K562 (cell line): ENCODE measurements around the gene PTGER2. TPM values are rescaled to one million over a fixed set of nuclear protein-coding genes. Genes with fewer than 3 reads are reported as not detected.

Experiments
- ATAC-seq: fragments of 200-7000 bp; cut with Tn5 transposase; 3 replicates; pipeline ENCODE4 v1.9.1; 2020; ENCODE audit warnings: moderate library complexity
- BruUV-seq: library from RNA; stranded (reverse); fragments of 400-500 nt; replicated peaks from 2 replicates; lab custom pipeline; 2021; lab: Mats Ljungman, UMichigan
- CTCF ChIA-PET: fragments of 300-600 bp; formaldehyde crosslinking; extraction: SDS; loops from one replicate; lab custom pipeline; 2021; ENCODE audit warnings: low intra/inter-chr PET ratio; lab: Yijun Ruan, JAX
- POLR2A ChIA-PET: fragments of 300-600, 350-650 bp; sonication (Branson Sonifier 250); formaldehyde crosslinking; extraction: SDS; loops from one replicate; lab custom pipeline; 2021; ENCODE audit warnings: antibody characterized with exemption, inconsistent platforms; lab: Yijun Ruan, JAX
- DNase-seq, 4 experiments: peaks; one replicate each; pipeline versions ENCODE4 v3.0.0 to v3.0.0-alpha.2; 2011 to 2018; ENCODE audit warnings: low spot score in 3 of 4, mixed read lengths in 3 of 4; ENCODE audit errors: extremely low read depth in 1 of 4
- FAIRE-seq: peaks from 2 replicates; lab custom pipeline; 2011; peaks lifted over from hg19 to GRCh38; lab: Jason Lieb, UNC
- H2AFZ ChIP-seq: 2 replicates; pipeline ENCODE4 v1.6.0; 2011; ENCODE audit warnings: low read depth, low read length, control low read depth, inconsistent platforms
- H3K27ac ChIP-seq: fragments of 200-600 bp; 3 replicates; pipeline ENCODE4 v1.8.0; 2011; ENCODE audit warnings: low read depth, mild to moderate bottlenecking, control low read depth, inconsistent platforms, low read length, moderate library complexity, mixed read lengths; ENCODE audit errors: extremely low read depth
- H3K27me3 ChIP-seq, 2 experiments: fragments of 300-600 bp in 1 of 2; 2 replicates in 1 of 2; 3 replicates in 1 of 2; pipeline versions ENCODE4 v1.6.0 to v1.8.0; 2011; ENCODE audit warnings: inconsistent platforms in 2 of 2, low read length in 2 of 2, mild to moderate bottlenecking in 1 of 2, mixed read lengths in 1 of 2, moderate library complexity in 1 of 2; ENCODE audit not compliant: control insufficient read depth in 2 of 2, insufficient read depth in 2 of 2
- H3K36me3 ChIP-seq: fragments of 300-600 bp; 3 replicates; pipeline ENCODE4 v1.8.0; 2011; ENCODE audit warnings: mild to moderate bottlenecking, low read length, inconsistent platforms; ENCODE audit not compliant: control insufficient read depth, insufficient read depth
- H3K4me1 ChIP-seq, 2 experiments: fragments of 200-600 bp in 1 of 2; replicated peaks in 1 of 2; 2 replicates in 1 of 2; 3 replicates in 1 of 2; pipeline versions ENCODE4 v1.5.1 to v1.8.0; 2011; ENCODE audit warnings: inconsistent platforms in 2 of 2, low read length in 2 of 2, mild to moderate bottlenecking in 1 of 2, mixed read lengths in 1 of 2, moderate library complexity in 1 of 2; ENCODE audit not compliant: control insufficient read depth in 2 of 2, insufficient read depth in 2 of 2
- H3K4me2 ChIP-seq: 2 replicates; pipeline ENCODE4 v1.6.1; 2011; ENCODE audit warnings: low read length, control low read depth, inconsistent platforms, mixed read lengths; ENCODE audit not compliant: insufficient read depth
- H3K4me3 ChIP-seq: fragments of 200-600 bp; sonication (generic), shearing (Covaris generic); 2 replicates; pipeline ENCODE4 v1.5.1; 2016; ENCODE audit warnings: control low read depth, inconsistent platforms
- H3K79me2 ChIP-seq: fragments of 200-600 bp; 3 replicates; pipeline ENCODE4 v1.8.0; 2011; ENCODE audit warnings: low read length, inconsistent platforms; ENCODE audit not compliant: control insufficient read depth, insufficient read depth
- H3K9ac ChIP-seq, 2 experiments: 2 replicates each; pipeline versions ENCODE4 v1.6.0 to v1.6.1; 2011; ENCODE audit warnings: low read depth in 2 of 2, low read length in 2 of 2, control low read depth in 1 of 2, inconsistent platforms in 1 of 2, mild to moderate bottlenecking in 1 of 2, mixed read lengths in 1 of 2; ENCODE audit not compliant: insufficient read depth in 1 of 2
- H3K9me1 ChIP-seq: one replicate; pipeline ENCODE4 v1.6.0; 2011; ENCODE audit warnings: inconsistent platforms, mild to moderate bottlenecking, low read length, moderate library complexity; ENCODE audit not compliant: control insufficient read depth, insufficient read depth
- H3K9me3 ChIP-seq: replicated peaks from 2 replicates; pipeline ENCODE4 v1.5.1; 2011; ENCODE audit warnings: low read depth, low read length, inconsistent platforms; ENCODE audit not compliant: control insufficient read depth, insufficient read depth
- H4K20me1 ChIP-seq: replicated peaks from 2 replicates; pipeline ENCODE4 v1.6.1; 2011; ENCODE audit warnings: low read length, inconsistent platforms, mixed read lengths; ENCODE audit not compliant: control insufficient read depth, insufficient read depth
- CEBPB ChIP-seq: fragments of 450-650 bp; IDR thresholded peaks from 2 replicates; pipeline ENCODE4 v1.6.1; 2016; ENCODE audit warnings: missing genetic modification characterization, missing compliant biosample characterization
- TFAM ChIP-seq: fragments of 250-450 bp; sonication (Bioruptor Pico); conservative IDR thresholded peaks from 2 replicates; pipeline ENCODE4 v1.5.0; 2021; ENCODE audit warnings: mild to moderate bottlenecking, moderate library complexity
- ZNF282 ChIP-seq: sonication (generic); formaldehyde crosslinking; IDR thresholded peaks from 2 replicates; pipeline ENCODE4 v1.8.1; 2023; ENCODE audit warnings: missing genetic modification reagents
- ZNF384 ChIP-seq: IDR thresholded peaks from 2 replicates; pipeline ENCODE4 v1.6.1; 2012; ENCODE audit warnings: low read depth, low read length, improper control_type of control experiment
- WGBS: fragments of 100-300 bp; shearing (Covaris generic); methylation state at CpG from one replicate; pipeline ENCODE4 v1.1.6; 2016; ENCODE audit warnings: low coverage, mixed read lengths; ENCODE audit not compliant: insufficient coverage; ENCODE audit errors: missing lambda C conversion rate; 5-methylcytosine and 5-hydroxymethylcytosine counted together
- in situ Hi-C: fragments of 300-500 bp; cut with MboI; formaldehyde crosslinking; loops from 4 replicates; pipeline ENCODE4 v1.15.0; 2018; ENCODE audit warnings: inconsistent platforms, mixed read lengths
- intact Hi-C: fragments of 100-400 bp; cut with micrococcal nuclease; formaldehyde crosslinking; loops from 2 replicates; pipeline ENCODE4 v1.14.2; 2022
- polyA plus RNA-seq, 8 experiments: library from polyadenylated mRNA; depleted of rRNA in 4 of 8; stranded (reverse) in 5 of 8; unstranded in 3 of 8; fragments of >200 nt; fragmentation: Nextera tagmentation in 2 of 8; fragmentation: Illumina TruSeq in 1 of 8; extraction: Ambion mirVana in 2 of 8; extraction: Trizol in 1 of 8; gene quantifications; 2 replicates each; pipeline versions ENCODE4 v1.2.1 to v1.2.3, GENCODE V29; 2011 to 2014; ENCODE audit warnings: inconsistent platforms in 1 of 8, missing spikeins in 1 of 8
- total RNA-seq, 7 experiments: library from RNA; depleted of rRNA in 6 of 7; stranded (reverse); fragments of >200 nt in 6 of 7; fragmentation: Illumina TruSeq in 2 of 7; extraction: Trizol in 2 of 7; gene quantifications; 2 replicates each; pipeline versions ENCODE4 v1.2.1 to v1.2.3, GENCODE V29; 2011 to 2021; ENCODE audit warnings: low replicate concordance in 1 of 7
- TF ChIP-seq, protein P1 (sequence below): fragments of 450-650 bp; IDR thresholded peaks from 2 replicates; pipeline ENCODE4 v1.6.1; 2017; ENCODE audit warnings: mild to moderate bottlenecking, moderate library complexity
- TF ChIP-seq, protein P2 (sequence below): sonication (generic); formaldehyde crosslinking; IDR thresholded peaks from 2 replicates; pipeline ENCODE4 v1.8.0; 2022; ENCODE audit warnings: missing genetic modification reagents, mild to moderate bottlenecking, borderline replicate concordance
- TF ChIP-seq, protein P3 (sequence below): fragments of 250-450 bp; sonication (Bioruptor Pico); IDR thresholded peaks from 2 replicates; pipeline ENCODE4 v1.8.0; 2021; ENCODE audit warnings: moderate library complexity, mild to moderate bottlenecking, inconsistent platforms
- TF ChIP-seq, protein P4 (sequence below): sonication (generic); formaldehyde crosslinking; IDR thresholded peaks from 2 replicates; pipeline ENCODE4 v1.8.1; 2023; ENCODE audit warnings: missing genetic modification reagents, mild to moderate bottlenecking, borderline replicate concordance

Gene PTGER2
- total and polyA plus RNA-seq, 9 of the 15 experiments (the other 6 are each of a cell fraction or from before 2014, with no cell fraction given): not detected

DNA sequence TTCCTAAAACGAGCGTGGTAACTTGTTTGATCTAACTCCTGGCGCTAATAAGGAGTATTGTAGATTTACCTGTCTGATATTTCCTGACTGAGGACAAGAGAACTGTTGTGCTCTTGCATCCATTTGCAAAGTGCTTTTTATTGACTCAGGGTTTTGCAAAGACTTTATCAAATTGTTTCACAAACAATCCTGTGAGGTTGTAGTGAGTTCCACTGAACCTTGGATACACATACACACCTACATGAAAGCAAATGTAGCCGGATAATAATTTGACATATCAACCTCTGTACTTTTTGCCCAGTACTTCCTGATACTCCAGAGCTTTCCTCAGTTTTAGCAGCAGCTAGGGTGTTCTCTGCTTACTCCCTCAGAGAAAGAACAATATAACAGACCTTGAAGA lies 6.7 kb upstream of the PTGER2 start:
- H3K4me1 ChIP-seq: no peaks in the 10 kb centered on the region
- no peak for FAIRE-seq
- intact Hi-C loops (loop anchor here (10.0 kb wide), 1 partner anchor 107 kb away; no protein-coding TSS in a partner anchor), in situ Hi-C loops (no loop called here)
- no peak for TF ChIP-seq CEBPB (tag)
- TF ChIP-seq TFAM: no peak
- no peak for TF ChIP-seq ZNF384
- TF ChIP-seq, protein P1, sequence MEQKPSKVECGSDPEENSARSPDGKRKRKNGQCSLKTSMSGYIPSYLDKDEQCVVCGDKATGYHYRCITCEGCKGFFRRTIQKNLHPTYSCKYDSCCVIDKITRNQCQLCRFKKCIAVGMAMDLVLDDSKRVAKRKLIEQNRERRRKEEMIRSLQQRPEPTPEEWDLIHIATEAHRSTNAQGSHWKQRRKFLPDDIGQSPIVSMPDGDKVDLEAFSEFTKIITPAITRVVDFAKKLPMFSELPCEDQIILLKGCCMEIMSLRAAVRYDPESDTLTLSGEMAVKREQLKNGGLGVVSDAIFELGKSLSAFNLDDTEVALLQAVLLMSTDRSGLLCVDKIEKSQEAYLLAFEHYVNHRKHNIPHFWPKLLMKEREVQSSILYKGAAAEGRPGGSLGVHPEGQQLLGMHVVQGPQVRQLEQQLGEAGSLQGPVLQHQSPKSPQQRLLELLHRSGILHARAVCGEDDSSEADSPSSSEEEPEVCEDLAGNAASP: no peak
- TF ChIP-seq, protein P2, sequence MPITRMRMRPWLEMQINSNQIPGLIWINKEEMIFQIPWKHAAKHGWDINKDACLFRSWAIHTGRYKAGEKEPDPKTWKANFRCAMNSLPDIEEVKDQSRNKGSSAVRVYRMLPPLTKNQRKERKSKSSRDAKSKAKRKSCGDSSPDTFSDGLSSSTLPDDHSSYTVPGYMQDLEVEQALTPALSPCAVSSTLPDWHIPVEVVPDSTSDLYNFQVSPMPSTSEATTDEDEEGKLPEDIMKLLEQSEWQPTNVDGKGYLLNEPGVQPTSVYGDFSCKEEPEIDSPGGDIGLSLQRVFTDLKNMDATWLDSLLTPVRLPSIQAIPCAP (CRISPR knock-in tag): no peak
- TF ChIP-seq, protein P3, sequence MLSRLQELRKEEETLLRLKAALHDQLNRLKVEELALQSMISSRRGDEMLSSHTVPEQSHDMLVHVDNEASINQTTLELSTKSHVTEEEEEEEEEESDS (CRISPR knock-in tag): no peak
- TF ChIP-seq ZNF282 (CRISPR knock-in tag): no peak
- TF ChIP-seq, protein P4, sequence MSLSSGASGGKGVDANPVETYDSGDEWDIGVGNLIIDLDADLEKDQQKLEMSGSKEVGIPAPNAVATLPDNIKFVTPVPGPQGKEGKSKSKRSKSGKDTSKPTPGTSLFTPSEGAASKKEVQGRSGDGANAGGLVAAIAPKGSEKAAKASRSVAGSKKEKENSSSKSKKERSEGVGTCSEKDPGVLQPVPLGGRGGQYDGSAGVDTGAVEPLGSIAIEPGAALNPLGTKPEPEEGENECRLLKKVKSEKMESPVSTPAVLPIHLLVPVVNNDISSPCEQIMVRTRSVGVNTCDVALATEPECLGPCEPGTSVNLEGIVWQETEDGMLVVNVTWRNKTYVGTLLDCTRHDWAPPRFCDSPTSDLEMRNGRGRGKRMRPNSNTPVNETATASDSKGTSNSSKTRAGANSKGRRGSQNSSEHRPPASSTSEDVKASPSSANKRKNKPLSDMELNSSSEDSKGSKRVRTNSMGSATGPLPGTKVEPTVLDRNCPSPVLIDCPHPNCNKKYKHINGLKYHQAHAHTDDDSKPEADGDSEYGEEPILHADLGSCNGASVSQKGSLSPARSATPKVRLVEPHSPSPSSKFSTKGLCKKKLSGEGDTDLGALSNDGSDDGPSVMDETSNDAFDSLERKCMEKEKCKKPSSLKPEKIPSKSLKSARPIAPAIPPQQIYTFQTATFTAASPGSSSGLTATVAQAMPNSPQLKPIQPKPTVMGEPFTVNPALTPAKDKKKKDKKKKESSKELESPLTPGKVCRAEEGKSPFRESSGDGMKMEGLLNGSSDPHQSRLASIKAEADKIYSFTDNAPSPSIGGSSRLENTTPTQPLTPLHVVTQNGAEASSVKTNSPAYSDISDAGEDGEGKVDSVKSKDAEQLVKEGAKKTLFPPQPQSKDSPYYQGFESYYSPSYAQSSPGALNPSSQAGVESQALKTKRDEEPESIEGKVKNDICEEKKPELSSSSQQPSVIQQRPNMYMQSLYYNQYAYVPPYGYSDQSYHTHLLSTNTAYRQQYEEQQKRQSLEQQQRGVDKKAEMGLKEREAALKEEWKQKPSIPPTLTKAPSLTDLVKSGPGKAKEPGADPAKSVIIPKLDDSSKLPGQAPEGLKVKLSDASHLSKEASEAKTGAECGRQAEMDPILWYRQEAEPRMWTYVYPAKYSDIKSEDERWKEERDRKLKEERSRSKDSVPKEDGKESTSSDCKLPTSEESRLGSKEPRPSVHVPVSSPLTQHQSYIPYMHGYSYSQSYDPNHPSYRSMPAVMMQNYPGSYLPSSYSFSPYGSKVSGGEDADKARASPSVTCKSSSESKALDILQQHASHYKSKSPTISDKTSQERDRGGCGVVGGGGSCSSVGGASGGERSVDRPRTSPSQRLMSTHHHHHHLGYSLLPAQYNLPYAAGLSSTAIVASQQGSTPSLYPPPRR (CRISPR knock-in tag): no peak
- H3K9me1 ChIP-seq: no peaks in the 10 kb centered on the region
- H3K4me2 ChIP-seq: no peak overlapping the region
- peaks cover 2 to 4% of the 10 kb centered on the region in 2 experiments; a peak in 2 of 5 replicates for H3K27me3 ChIP-seq
- H3K9me3 ChIP-seq: no peaks in the 10 kb centered on the region
- POLR2A ChIA-PET: no interaction called here
- H3K4me3 ChIP-seq: no peak overlapping the region
- CTCF ChIA-PET: no interaction called here
- H4K20me1 ChIP-seq: no peaks in the 10 kb centered on the region
- no peak for ATAC-seq
- 2% methylated on average over 4 of the region's 4 CpGs for WGBS
- H2AFZ ChIP-seq: no peak overlapping the region
- no peak overlapping the region for H3K9ac ChIP-seq
- no peak overlapping the region for H3K27ac ChIP-seq
- no TSS peak for BruUV-seq
- no peaks in the 10 kb centered on the region for H3K79me2 ChIP-seq
- DNase-seq: no peak
- H3K36me3 ChIP-seq: no peaks in the 10 kb centered on the region
